GM12875 (cell line): ENCODE measurements around the gene SART3.

Experiments used
- H3K4me3 ChIP-seq: one replicate; pipeline ENCODE4 v1.5.1; 2011; ENCODE audit warnings: low read depth, low read length, control low read depth
- TF ChIP-seq, protein P1 (sequence below): IDR thresholded peaks from 2 replicates; pipeline ENCODE4 v1.5.1; 2011; ENCODE audit warnings: low read depth, mild to moderate bottlenecking, control low read depth, inconsistent platforms, low read length, moderate library complexity, borderline replicate concordance; ENCODE audit not compliant: insufficient read depth

SART3 gene

DNA sequence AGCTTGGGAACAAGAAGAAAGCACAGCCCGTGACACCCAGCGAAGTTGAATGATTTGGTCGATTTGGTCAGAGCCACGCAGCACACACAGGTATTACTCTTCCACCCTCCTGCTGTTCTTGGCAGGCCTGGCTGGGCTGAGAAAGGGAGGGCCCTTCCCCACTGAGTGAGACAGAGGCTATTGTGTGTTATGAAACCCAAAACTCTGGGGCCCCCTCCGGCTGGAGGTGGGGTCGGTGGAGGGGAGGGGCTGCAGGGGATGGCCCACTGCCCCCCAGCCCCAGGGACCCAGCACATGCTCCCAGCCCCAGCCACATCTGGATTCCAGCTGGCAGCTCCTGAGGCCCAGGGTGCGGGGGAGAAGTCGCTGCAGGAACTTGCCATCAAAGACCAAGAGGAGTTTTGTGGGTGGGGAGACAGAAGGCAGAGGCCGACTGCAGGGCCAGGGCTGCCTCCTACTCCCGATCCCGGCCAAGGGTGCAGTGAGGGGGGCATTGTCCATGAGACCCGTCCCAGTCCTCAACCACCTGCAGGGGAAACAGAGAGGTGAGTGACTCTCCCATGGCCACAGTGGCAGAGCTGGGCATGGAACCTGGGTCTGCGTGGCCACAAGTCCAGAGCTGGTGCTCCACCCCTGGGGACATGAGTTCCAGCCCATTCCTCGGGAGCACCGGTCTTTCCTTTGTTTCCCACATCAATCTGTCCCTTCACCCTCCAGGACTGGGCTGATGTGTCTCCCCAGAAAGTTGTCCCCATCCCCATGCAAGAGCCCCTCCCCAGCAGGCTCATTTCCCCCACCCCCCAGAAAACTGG lies 28.3 kb upstream of the SART3 start:
- H3K4me3 ChIP-seq = no peak overlapping the region
- TF ChIP-seq, protein P1, sequence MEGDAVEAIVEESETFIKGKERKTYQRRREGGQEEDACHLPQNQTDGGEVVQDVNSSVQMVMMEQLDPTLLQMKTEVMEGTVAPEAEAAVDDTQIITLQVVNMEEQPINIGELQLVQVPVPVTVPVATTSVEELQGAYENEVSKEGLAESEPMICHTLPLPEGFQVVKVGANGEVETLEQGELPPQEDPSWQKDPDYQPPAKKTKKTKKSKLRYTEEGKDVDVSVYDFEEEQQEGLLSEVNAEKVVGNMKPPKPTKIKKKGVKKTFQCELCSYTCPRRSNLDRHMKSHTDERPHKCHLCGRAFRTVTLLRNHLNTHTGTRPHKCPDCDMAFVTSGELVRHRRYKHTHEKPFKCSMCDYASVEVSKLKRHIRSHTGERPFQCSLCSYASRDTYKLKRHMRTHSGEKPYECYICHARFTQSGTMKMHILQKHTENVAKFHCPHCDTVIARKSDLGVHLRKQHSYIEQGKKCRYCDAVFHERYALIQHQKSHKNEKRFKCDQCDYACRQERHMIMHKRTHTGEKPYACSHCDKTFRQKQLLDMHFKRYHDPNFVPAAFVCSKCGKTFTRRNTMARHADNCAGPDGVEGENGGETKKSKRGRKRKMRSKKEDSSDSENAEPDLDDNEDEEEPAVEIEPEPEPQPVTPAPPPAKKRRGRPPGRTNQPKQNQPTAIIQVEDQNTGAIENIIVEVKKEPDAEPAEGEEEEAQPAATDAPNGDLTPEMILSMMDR = no peak

DNA sequence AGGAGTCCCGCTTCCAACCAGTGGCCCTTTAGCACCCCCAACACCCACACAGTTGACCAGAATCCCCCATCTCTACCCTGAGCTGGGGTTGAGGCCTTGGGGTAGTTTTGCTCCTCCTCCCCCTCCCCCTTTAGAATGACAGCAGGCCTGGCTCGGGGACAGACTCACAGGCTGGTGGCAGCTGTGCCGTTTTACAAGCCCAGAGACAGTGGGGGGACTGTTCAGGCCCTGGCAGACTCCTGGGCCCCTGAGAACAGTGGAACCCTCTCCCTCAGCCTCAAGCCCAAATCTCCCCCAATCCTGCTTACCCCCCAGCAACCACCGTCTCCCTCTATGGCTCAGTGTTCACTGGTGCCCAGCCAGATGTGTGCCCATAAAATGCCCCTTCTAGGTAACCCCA lies 26.9 kb upstream of the SART3 start:
- TF ChIP-seq, protein P1 = no peak

DNA sequence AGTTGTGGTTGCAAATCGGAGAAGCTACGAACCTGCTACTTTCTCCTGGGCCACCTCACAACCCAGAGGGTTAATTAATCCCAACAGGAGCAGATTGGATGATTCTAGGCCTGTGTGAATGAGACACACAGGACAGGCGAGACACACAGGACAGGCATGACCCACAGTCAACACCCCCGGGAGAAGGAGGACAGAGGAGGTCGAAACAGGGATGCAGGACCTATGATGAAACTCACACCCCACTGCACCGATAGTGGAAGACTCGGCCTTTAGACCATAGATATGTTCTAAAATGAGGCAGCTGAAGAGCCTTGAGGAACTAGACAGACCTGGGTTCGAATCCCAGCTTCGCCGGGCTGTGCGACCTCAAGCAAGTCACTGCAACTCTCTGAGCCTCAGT lies 25.3 kb upstream of the SART3 start:
- TF ChIP-seq, protein P1 = no peak
- H3K4me3 ChIP-seq = no peak overlapping the region

More for the DNA sequence above, 26.9 kb upstream of the SART3 start:
- H3K4me3 ChIP-seq = no peak overlapping the region

DNA sequence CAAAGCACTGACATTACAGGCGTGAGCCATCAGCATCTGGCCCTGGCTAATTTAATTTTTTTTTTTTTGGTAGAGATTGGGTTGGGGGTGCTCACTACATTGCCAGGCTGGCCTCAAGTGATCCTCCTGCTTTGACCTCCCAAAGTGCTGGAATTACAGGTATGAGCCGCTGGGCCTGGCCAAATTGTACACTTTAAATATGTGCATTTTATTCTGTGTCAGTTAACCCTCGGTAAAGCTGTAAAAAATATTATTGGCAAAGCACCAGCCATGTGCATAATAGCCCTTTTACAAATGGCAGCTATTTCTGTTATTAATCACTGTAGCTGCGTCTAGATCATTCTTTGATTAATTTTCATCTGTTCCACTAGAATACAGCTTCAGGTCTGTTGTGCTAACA lies 24.9 kb upstream of the SART3 start:
- TF ChIP-seq, protein P1 = no peak

DNA sequence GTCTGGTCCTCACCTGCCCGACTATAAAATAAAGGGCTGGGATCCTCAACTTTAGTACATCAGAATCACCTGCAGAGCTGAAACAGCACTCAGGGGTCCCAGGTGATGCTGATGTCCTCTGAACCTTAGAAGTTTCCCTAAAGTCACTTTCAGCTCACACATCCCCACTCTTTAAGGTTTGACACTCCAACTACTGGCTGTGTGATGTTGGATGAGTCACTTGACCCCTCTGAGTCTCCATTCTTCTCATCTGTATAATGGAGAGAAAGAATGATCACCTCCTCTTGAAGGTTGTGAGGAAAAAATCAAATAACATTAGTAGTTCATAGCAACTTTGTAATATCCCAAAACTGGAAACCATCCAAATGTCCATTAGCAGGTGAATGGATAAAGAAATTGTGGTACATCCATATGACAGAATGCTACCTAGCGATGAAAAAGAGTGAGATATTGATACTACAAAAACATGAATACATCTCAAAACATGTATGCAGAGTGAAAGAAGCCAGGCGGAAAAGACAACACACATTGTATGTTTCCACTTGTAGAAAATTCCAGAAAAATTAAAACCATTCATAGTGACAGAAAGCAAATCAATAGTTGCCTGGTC lies 23.6 kb upstream of the SART3 start:
- TF ChIP-seq, protein P1 = no peak
- no peak overlapping the region for H3K4me3 ChIP-seq

More for the DNA sequence above, 24.9 kb upstream of the SART3 start:
- no peak overlapping the region for H3K4me3 ChIP-seq

DNA sequence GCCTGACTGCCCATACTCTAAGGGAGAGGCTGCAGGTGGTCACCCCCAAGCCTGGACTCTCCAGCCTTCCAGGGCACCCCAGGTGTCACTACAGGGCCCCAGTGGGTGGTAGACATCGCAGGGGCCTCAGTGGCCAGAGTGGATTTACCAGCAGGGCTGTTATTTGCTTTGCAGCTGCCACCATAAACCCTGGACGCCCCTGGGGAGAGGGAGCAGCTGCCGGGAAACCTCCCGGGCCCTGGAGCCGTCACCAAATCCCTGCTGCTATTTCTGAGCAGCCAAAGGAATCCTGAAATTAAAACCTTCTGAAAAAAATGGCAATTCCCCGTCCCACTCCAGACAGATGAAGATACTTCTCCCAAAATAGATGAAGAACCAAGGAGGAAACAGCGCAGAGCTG lies 23.0 kb upstream of the SART3 start:
- no peak overlapping the region for H3K4me3 ChIP-seq
- TF ChIP-seq, protein P1 = no peak
